ENCODE data around the gene DUOXA2.
"Not testable (repeated sequence)": the region's sequence is repeated elsewhere in the genome, so short reads cannot be mapped to it uniquely, and the experiment has no call there.

DUOXA2 gene

GRCh38 chr15:45117308-45118130, 3.4 kb downstream of the DUOXA2 start:
- DNase-seq (ENCODE audit: low spot score) = no peak

- DNase-seq (ENCODE audit: low spot score) = peak; percentile 64
Observed at GRCh38 chr15:45118131-45118588, 4.0 kb downstream of the DUOXA2 start.

- DNase-seq (ENCODE audit: low spot score) = no peak
Observed at GRCh38 chr15:45118996-45119395, 4.9 kb downstream of the DUOXA2 start.

GRCh38 chr15:45120081-45120972, 6.2 kb downstream of the DUOXA2 start:
- DNase-seq (ENCODE audit: low spot score) = no peak

GRCh38 chr15:45121020-45121419, 6.9 kb downstream of the DUOXA2 start:
- no peak for DNase-seq (ENCODE audit: low spot score)

GRCh38 chr15:45121706-45122417, 7.7 kb downstream of the DUOXA2 start:
- DNase-seq (ENCODE audit: low spot score) = no peak

- no peak for DNase-seq (ENCODE audit: low spot score)
Observed at GRCh38 chr15:45122719-45123118, 8.6 kb downstream of the DUOXA2 start.

- DNase-seq (ENCODE audit: low spot score) = no peak
Observed at GRCh38 chr15:45123397-45123796, 9.3 kb downstream of the DUOXA2 start.

GRCh38 chr15:45126535-45127158, 12.5 kb downstream of the DUOXA2 start:
- DNase-seq (ENCODE audit: low spot score) = peak; percentile 35

- DNase-seq (ENCODE audit: low spot score) = no peak
Observed at GRCh38 chr15:45128971-45129639, 15.0 kb downstream of the DUOXA2 start.

GRCh38 chr15:45129651-45130129, 15.6 kb downstream of the DUOXA2 start, which contains the start of the genes DUOX1 and DUOXA1:
Gene DUOX1, plus strand, starts transcription at chr15:45129994. Its CDS starts 1,973 bp downstream, at chr15:45131967.
Gene DUOXA1, minus strand, starts transcription at chr15:45129879. Its CDS starts 6,865 bp downstream, at chr15:45123014.
- DNase-seq (ENCODE audit: low spot score) = no peak

- no peak for DNase-seq (ENCODE audit: low spot score)
Observed at GRCh38 chr15:45130291-45131000, 16.3 kb downstream of the DUOXA2 start.

GRCh38 chr15:45131510-45131909, 17.4 kb downstream of the DUOXA2 start:
- DNase-seq (ENCODE audit: low spot score) = no peak

GRCh38 chr15:45132844-45133560, 18.9 kb downstream of the DUOXA2 start:
- DNase-seq (ENCODE audit: low spot score) = no peak

GRCh38 chr15:45133561-45133920, 19.4 kb downstream of the DUOXA2 start:
- no peak for DNase-seq (ENCODE audit: low spot score)

GRCh38 chr15:45134046-45134445, 19.9 kb downstream of the DUOXA2 start:
- DNase-seq (ENCODE audit: low spot score) = no peak

- no peak for DNase-seq (ENCODE audit: low spot score)
Observed at GRCh38 chr15:45134682-45135604, 20.8 kb downstream of the DUOXA2 start.

GRCh38 chr15:45135705-45136377, 21.7 kb downstream of the DUOXA2 start:
- not testable (repeated sequence) for DNase-seq (ENCODE audit: low spot score)
